ENCODE results near the gene ARHGAP19.
A peak's percentile ranks its signal among the peaks of the same experiment; 100 is the strongest.

GRCh38 chr10:97234400-97234799 lies 58.0 kb downstream of the ARHGAP19 start:
- TF ChIP-seq CTCF (conservative IDR thresholded peaks at IDR 0.05 in 1 of 2, IDR thresholded peaks at IDR 0.05 in 1 of 2; ENCODE audit: extremely low read depth in 1 of 2, insufficient read depth in 1 of 2, low read depth in 1 of 2, low read length in 2 of 2) (peak; percentile 50 to 57), EZH2 (IDR thresholded peaks at IDR 0.05; ENCODE audit: borderline replicate concordance, low read length) (no peak)
